ENCODE results near the gene C1QTNF6. TPM values are rescaled to one million over a fixed set of nuclear protein-coding genes. Genes with fewer than 3 reads are reported as not detected.

Gene C1QTNF6
- total RNA-seq, 1 donor from 2014 or later: 8.2 TPM

- TF ChIP-seq CTCF (IDR thresholded peaks at IDR 0.05): no peak
- Mint-ChIP-seq H3K9me3 (peaks cover 5% of the 10 kb centered on the region), H3K36me3 (ENCODE audit: low read depth) (no peaks in the 10 kb centered on the region), H3K27me3 (no peaks in the 10 kb centered on the region), H3K4me1 (peaks cover 25% of the 10 kb centered on the region), H3K4me3 (no peak overlapping the region), H3K27ac (no peak overlapping the region)
- ATAC-seq (ENCODE audit: low read depth): no peak
- DNase-seq: no peak
- intact Hi-C loops (cut with micrococcal nuclease): no loop called here
- ChIA-PET CTCF (no interaction called here), POLR2A (interaction anchor here (1.0 to 1.3 kb wide), 3 partner anchors 10 to 54 kb away, joined by 3 to 5 read pairs (median 3); no protein-coding TSS in a partner anchor)
These were observed 42.0 kb downstream of the C1QTNF6 start for GRCh38 chr22:37146051-37146385.

- POLR2A ChIA-PET: interaction anchor here (1.1 to 1.3 kb wide), 2 partner anchors 9 to 16 kb away, joined by 3 read pairs; no protein-coding TSS in a partner anchor
- no peak overlapping the region for H3K4me3 Mint-ChIP-seq
These were observed 42.6 kb downstream of the C1QTNF6 start for GRCh38 chr22:37145180-37146050.

GRCh38 chr22:37144180-37144554 lies 43.9 kb downstream of the C1QTNF6 start:
- ChIA-PET CTCF (no interaction called here), POLR2A (interaction anchor here (0.7 kb wide), 1 partner anchor 100 kb away, joined by 3 read pairs; the partner anchor contains the start of gene RAC2)
- H3K9me3 Mint-ChIP-seq: no peaks in the 10 kb centered on the region
- intact Hi-C loops (cut with micrococcal nuclease): no loop called here
- H3K4me1 Mint-ChIP-seq: peaks cover 29% of the 10 kb centered on the region
- ATAC-seq (ENCODE audit: low read depth) (no peak), DNase-seq (no peak)
- H3K27me3 Mint-ChIP-seq: no peaks in the 10 kb centered on the region
- no peaks in the 10 kb centered on the region for H3K36me3 Mint-ChIP-seq (ENCODE audit: low read depth)
- H3K4me3 Mint-ChIP-seq: no peak overlapping the region
- TF ChIP-seq CTCF (IDR thresholded peaks at IDR 0.05): no peak
- no peak overlapping the region for H3K27ac Mint-ChIP-seq

More at GRCh38 chr22:37145180-37146050, 42.6 kb downstream of the C1QTNF6 start:
- intact Hi-C loops (cut with micrococcal nuclease): no loop called here
- Mint-ChIP-seq H3K4me1 (peaks cover 27% of the 10 kb centered on the region), H3K9me3 (no peaks in the 10 kb centered on the region), H3K36me3 (ENCODE audit: low read depth) (no peaks in the 10 kb centered on the region), H3K27ac (no peak overlapping the region), H3K27me3 (no peaks in the 10 kb centered on the region)
- TF ChIP-seq CTCF (IDR thresholded peaks at IDR 0.05): no peak
- no peak for DNase-seq
- no peak for ATAC-seq (ENCODE audit: low read depth)
- CTCF ChIA-PET: no interaction called here

- no peak overlapping the region for H3K4me3 Mint-ChIP-seq
These were observed 46.1 kb downstream of the C1QTNF6 start for GRCh38 chr22:37141971-37142370.

More at GRCh38 chr22:37141971-37142370, 46.1 kb downstream of the C1QTNF6 start:
- Mint-ChIP-seq H3K27me3 (no peaks in the 10 kb centered on the region), H3K27ac (no peak overlapping the region), H3K4me1 (peaks cover 25% of the 10 kb centered on the region), H3K36me3 (ENCODE audit: low read depth) (no peaks in the 10 kb centered on the region), H3K9me3 (no peaks in the 10 kb centered on the region)
- DNase-seq (no peak), ATAC-seq (ENCODE audit: low read depth) (no peak)
- CTCF ChIA-PET: no interaction called here
- intact Hi-C loops (cut with micrococcal nuclease): no loop called here
- TF ChIP-seq CTCF (IDR thresholded peaks at IDR 0.05): no peak
- POLR2A ChIA-PET: interaction anchor here (0.6 kb wide), 1 partner anchor 155 kb away, joined by 5 read pairs; no protein-coding TSS in a partner anchor
